SK-N-SH (cell line): Measurements from ENCODE around the gene ZFYVE19. TPM values are rescaled to one million over a fixed set of nuclear protein-coding genes. Genes with fewer than 3 reads are reported as not detected.

Source experiments
- CTCF ChIA-PET: fragments of 300-600, 350-600 bp; formaldehyde crosslinking; extraction: SDS; loops from one replicate; lab custom pipeline; 2021; lab: Yijun Ruan, JAX
- POLR2A ChIA-PET: fragments of 350-600 bp; sonication (Branson Sonifier 250); formaldehyde crosslinking; extraction: SDS; loops from one replicate; lab custom pipeline; 2020; ENCODE audit warnings: antibody characterized with exemption, inconsistent platforms; lab: Yijun Ruan, JAX
- DNase-seq: peaks from one replicate; pipeline ENCODE4 v3.0.0; 2012
- H2AFZ ChIP-seq: fragments of 200-600 bp; sonication (generic); 2 replicates; pipeline ENCODE4 v1.8.1; 2016; ENCODE audit warnings: antibody characterized with exemption, mild to moderate bottlenecking, low read depth
- H3F3A ChIP-seq: fragments of 200-600 bp; sonication (generic); replicated peaks from 2 replicates; pipeline ENCODE3; 2016; ENCODE audit warnings: antibody characterized with exemption, mild to moderate bottlenecking; ENCODE audit not compliant: insufficient read depth
- H3K27ac ChIP-seq, 2 experiments: fragments of 200-500 bp in 1 of 2; fragments of 200-600 bp in 1 of 2; sonication (Bioruptor generic) in 1 of 2; sonication (generic), shearing (Covaris generic) in 1 of 2; 2 replicates each; pipeline versions ENCODE4 v1.5.1 to v1.6.1; 2014 to 2016; ENCODE audit warnings: low read depth in 2 of 2, inconsistent platforms in 1 of 2, low read length in 1 of 2, mild to moderate bottlenecking in 1 of 2, mixed read lengths in 1 of 2
- H3K27me3 ChIP-seq: fragments of 200-600 bp; sonication (generic), shearing (Covaris generic); 2 replicates; pipeline ENCODE4 v1.6.1; 2016; ENCODE audit warnings: mixed run types; ENCODE audit not compliant: insufficient read depth
- H3K36me3 ChIP-seq, 2 experiments: fragments of 200-500 bp in 1 of 2; fragments of 200-600 bp in 1 of 2; sonication (Bioruptor generic) in 1 of 2; sonication (generic) in 1 of 2; replicated peaks in 1 of 2; 2 replicates each; pipeline versions ENCODE3 to v1.5.1; 2014 to 2016; ENCODE audit warnings: low read length in 1 of 2, mild to moderate bottlenecking in 1 of 2; ENCODE audit not compliant: insufficient read depth in 2 of 2, control insufficient read depth in 1 of 2
- H3K4me1 ChIP-seq, 2 experiments: fragments of 200-500 bp in 1 of 2; fragments of 200-600 bp in 1 of 2; sonication (Bioruptor generic) in 1 of 2; sonication (generic), shearing (Covaris generic) in 1 of 2; 2 replicates each; pipeline versions ENCODE4 v1.5.1 to v1.6.1; 2014 to 2016; ENCODE audit warnings: low read depth in 1 of 2, low read length in 1 of 2, mixed run types in 1 of 2; ENCODE audit not compliant: insufficient read depth in 2 of 2, control insufficient read depth in 1 of 2
- H3K4me2 ChIP-seq: fragments of 200-600 bp; sonication (generic), shearing (Covaris generic); 2 replicates; pipeline ENCODE4 v1.6.1; 2017; ENCODE audit warnings: mixed run types
- H3K4me3 ChIP-seq, 2 experiments: fragments of 200-500 bp in 1 of 2; fragments of 200-600 bp in 1 of 2; sonication (Bioruptor generic) in 1 of 2; sonication (generic), shearing (Covaris generic) in 1 of 2; 2 replicates each; pipeline versions ENCODE4 v1.5.1 to v1.8.1; 2014 to 2016; ENCODE audit warnings: low read depth in 2 of 2, inconsistent platforms in 1 of 2, low read length in 1 of 2, mild to moderate bottlenecking in 1 of 2, mixed read lengths in 1 of 2, moderate library complexity in 1 of 2
- H3K79me2 ChIP-seq: fragments of 200-600 bp; sonication (generic); 2 replicates; pipeline ENCODE4 v1.8.1; 2017; ENCODE audit warnings: mild to moderate bottlenecking; ENCODE audit not compliant: insufficient read depth
- H3K9ac ChIP-seq: fragments of 200-600 bp; sonication (generic); 2 replicates; pipeline ENCODE4 v1.6.1; 2017; ENCODE audit warnings: mixed run types
- H3K9me2 ChIP-seq: fragments of 200-600 bp; sonication (generic); 2 replicates; pipeline ENCODE4 v1.6.1; 2017; ENCODE audit warnings: mixed run types
- H3K9me3 ChIP-seq: fragments of 200-600 bp; sonication (generic); 2 replicates; pipeline ENCODE4 v1.6.1; 2017; ENCODE audit warnings: mixed run types, mild to moderate bottlenecking, moderate library complexity
- H4K20me1 ChIP-seq: fragments of 200-600 bp; sonication (generic); 2 replicates; pipeline ENCODE4 v1.6.1; 2017; ENCODE audit warnings: mild to moderate bottlenecking, mixed run types; ENCODE audit not compliant: insufficient read depth
- CTCF ChIP-seq: fragments of 200-600 bp; sonication (generic); IDR thresholded peaks from 2 replicates; pipeline ENCODE4 v1.6.1; 2017; ENCODE audit warnings: antibody characterized with exemption, mild to moderate bottlenecking, moderate library complexity
- EP300 ChIP-seq, 2 experiments: IDR thresholded peaks; 2 replicates each; pipeline versions ENCODE4 v1.4.0 to v1.6.1; 2012; ENCODE audit warnings: borderline replicate concordance in 1 of 2, low read depth in 1 of 2, low read length in 1 of 2
- FOXJ3 ChIP-seq: sonication (generic); formaldehyde crosslinking; IDR thresholded peaks from 2 replicates; pipeline ENCODE4 v1.5.1; 2020; ENCODE audit warnings: mild to moderate bottlenecking, missing genetic modification reagents
- GABPA ChIP-seq: IDR thresholded peaks from 2 replicates; pipeline ENCODE4 v1.4.0; 2012; ENCODE audit warnings: low read depth, mild to moderate bottlenecking
- MAX ChIP-seq: IDR thresholded peaks from 2 replicates; pipeline ENCODE4 v1.4.0; 2012; ENCODE audit warnings: low read depth
- MEF2A ChIP-seq: IDR thresholded peaks from 2 replicates; pipeline ENCODE4 v1.4.0; 2012; ENCODE audit warnings: low read depth, borderline replicate concordance
- MXI1 ChIP-seq: IDR thresholded peaks from 2 replicates; pipeline ENCODE4 v1.6.1; 2012; ENCODE audit warnings: mild to moderate bottlenecking, low read depth, low read length, improper control_type of control experiment
- NFIC ChIP-seq: IDR thresholded peaks from 2 replicates; pipeline ENCODE4 v1.4.0; 2012; ENCODE audit warnings: borderline replicate concordance
- POLR2AphosphoS5 ChIP-seq: IDR thresholded peaks from 2 replicates; pipeline ENCODE4 v1.6.1; 2012; ENCODE audit warnings: low read depth, low read length
- RAD21 ChIP-seq: IDR thresholded peaks from 2 replicates; pipeline ENCODE4 v1.6.1; 2012; ENCODE audit warnings: mild to moderate bottlenecking, low read length
- RFX5 ChIP-seq: IDR thresholded peaks from 2 replicates; pipeline ENCODE4 v1.6.1; 2012; ENCODE audit warnings: mild to moderate bottlenecking, improper control_type of control experiment, low read length
- USF1 ChIP-seq: IDR thresholded peaks from 2 replicates; pipeline ENCODE4 v1.4.0; 2012; ENCODE audit warnings: low read depth, borderline replicate concordance
- USF2 ChIP-seq: fragments of 150-350 bp; IDR thresholded peaks from 2 replicates; pipeline ENCODE4 v1.6.1; 2017; ENCODE audit warnings: antibody characterized with exemption, low read length, low read depth, borderline replicate concordance
- WGBS: methylation state at CpG from one replicate; pipeline ENCODE4 v1.1.6; 2017; ENCODE audit warnings: low lambda C conversion rate; 5-methylcytosine and 5-hydroxymethylcytosine counted together
- polyA plus RNA-seq, 3 experiments: library from polyadenylated mRNA; depleted of rRNA; stranded (reverse); fragments of >200 nt; gene quantifications; 2 replicates each; pipeline ENCODE4 v1.2.3, GENCODE V29; 2012

The ZFYVE19 gene
- polyA plus RNA-seq, 1 of the 3 experiments (the other 2 are of a cell fraction) = 35.5 TPM

GRCh38 chr15:40792394-40792793 lies 14.5 kb upstream of the ZFYVE19 start:
- Histone ChIP-seq H3K9ac (no peak overlapping the region), H3K9me3 (no peaks in the 10 kb centered on the region), H3K27me3 (no peaks in the 10 kb centered on the region), H4K20me1 (peaks cover 7% of the 10 kb centered on the region; the same call in 1 of the 2 replicates), H3F3A (peaks cover 15% of the 10 kb centered on the region), H3K36me3 (peaks cover 0 to 5% of the 10 kb centered on the region in 2 experiments), H3K4me3 (no peak overlapping the region), H3K79me2 (peaks cover 63% of the 10 kb centered on the region), H2AFZ (no peak overlapping the region), H3K4me2 (no peak overlapping the region), H3K27ac (peak overlapping the region in 1 of 2 experiments; percentile 86; a peak in 1 of 4 replicates), H3K9me2 (no peaks in the 10 kb centered on the region), H3K4me1 (peaks cover 2 to 9% of the 10 kb centered on the region in 2 experiments; a peak in 2 of 4 replicates)
- CTCF ChIA-PET = interaction anchor here (0.6 to 31.8 kb wide), 4 partner anchors 10 to 67 kb away, joined by 3 to 555 read pairs (median 16); partner anchors contain the start of gene RMDN3
- POLR2A ChIA-PET = no interaction called here
- DNase-seq = no peak
- WGBS = 97% methylated on average over 3 of the region's 3 CpGs
- TF ChIP-seq EP300 (IDR thresholded peaks at IDR 0.05; ENCODE audit: borderline replicate concordance in 1 of 2, low read depth in 1 of 2, low read length in 1 of 2) = no peak
- TF ChIP-seq MXI1 = no peak
- TF ChIP-seq GABPA = no peak
- TF ChIP-seq RAD21 = no peak
- TF ChIP-seq RFX5 = no peak
- TF ChIP-seq USF2 = no peak
- no peak for TF ChIP-seq CTCF
- TF ChIP-seq FOXJ3 = no peak
- no peak for TF ChIP-seq MEF2A
- TF ChIP-seq NFIC = no peak
- no peak for TF ChIP-seq USF1
- TF ChIP-seq POLR2AphosphoS5 = no peak
- TF ChIP-seq MAX = no peak
